Measurements from ENCODE around the gene SYCE3. TPM values are rescaled to one million over a fixed set of nuclear protein-coding genes. Genes with fewer than 3 reads are reported as not detected.

Gene SYCE3
- total and polyA plus RNA-seq, 9 of the 15 experiments (the other 6 are each of a cell fraction or from before 2014, with no cell fraction given), result 0.56 TPM; not detected in 8

- TF ChIP-seq CTCFL (IDR thresholded peaks at IDR 0.05; ENCODE audit: borderline replicate concordance, insufficient read depth, low read depth, low read length, poor library complexity, severe bottlenecking), result peak; percentile 28
- peak; percentile 97 for TF ChIP-seq MEIS2 (IDR thresholded peaks at IDR 0.05; ENCODE audit: partially characterized antibody)
- TF ChIP-seq GTF2A2 (tag; IDR thresholded peaks at IDR 0.05), result no peak
- TF ChIP-seq NR2C2 (CRISPR knock-in tag; IDR thresholded peaks at IDR 0.05), result no peak
- TF ChIP-seq NR2C2 (tag; IDR thresholded peaks at IDR 0.05), result peak; percentile 39; the same call in 1 of the 2 replicates
- TF ChIP-seq MITF (IDR thresholded peaks at IDR 0.05), result peak; percentile 57; the same call in 1 of the 2 replicates
- no peak for TF ChIP-seq KAT2B (IDR thresholded peaks at IDR 0.05; ENCODE audit: low read depth, low read length)
- TF ChIP-seq MAFK (IDR thresholded peaks at IDR 0.05; ENCODE audit: low read length), result no peak
- no peak for TF ChIP-seq RERE (CRISPR knock-in tag; IDR thresholded peaks at IDR 0.05; ENCODE audit: borderline replicate concordance)
- TF ChIP-seq KDM5B (IDR thresholded peaks at IDR 0.05; ENCODE audit: insufficient replicate concordance, low read depth, low read length), result peak; percentile 65
- TF ChIP-seq HMGN3 (IDR thresholded peaks at IDR 0.05; ENCODE audit: borderline replicate concordance, extremely low read depth, insufficient read length, low read depth, low read length), result peak; percentile 15
- TF ChIP-seq FUS (optimal IDR thresholded peaks at IDR 0.05; ENCODE audit: low read depth, low read length), result peak; percentile 36
- TF ChIP-seq TBP (optimal IDR thresholded peaks at IDR 0.05; ENCODE audit: low read depth, low read length), result peak; percentile 64
- peak; percentile 85 for TF ChIP-seq MAX (CRISPR knock-in tag; IDR thresholded peaks at IDR 0.05)
- TF ChIP-seq RCOR1 (IDR thresholded peaks at IDR 0.05; ENCODE audit: borderline replicate concordance in 1 of 2, low read depth in 2 of 2, low read length in 2 of 2), result 0 out of 4 replicates have a peak, but pooled peaks of 1 of the 2 experiments have one; percentile 11
- TF ChIP-seq GABPB1 (CRISPR knock-in tag; IDR thresholded peaks at IDR 0.05), result peak; percentile 64; the same call in 1 of the 2 replicates
- TF ChIP-seq SP1 (CRISPR knock-in tag; IDR thresholded peaks at IDR 0.05), result peak; percentile 51
Observed at GRCh38 chr22:50525104-50525857, 37.4 kb downstream of the SYCE3 start, which contains the start of gene SCO2 (continued).

All from K562 (cell line).